GM18858 (cell line): ENCODE measurements around the gene FRMD4A.
"Not testable (repeated sequence)": the region's sequence is repeated elsewhere in the genome, so short reads cannot be mapped to it uniquely, and the experiment has no call there.

ENCODE experiments used
- ATAC-seq: cut with Tn5 transposase; IDR thresholded peaks from one replicate; pipeline ENCODE4 v1.9.1; 2021; ENCODE audit not compliant: unreplicated experiment

The FRMD4A gene

DNA sequence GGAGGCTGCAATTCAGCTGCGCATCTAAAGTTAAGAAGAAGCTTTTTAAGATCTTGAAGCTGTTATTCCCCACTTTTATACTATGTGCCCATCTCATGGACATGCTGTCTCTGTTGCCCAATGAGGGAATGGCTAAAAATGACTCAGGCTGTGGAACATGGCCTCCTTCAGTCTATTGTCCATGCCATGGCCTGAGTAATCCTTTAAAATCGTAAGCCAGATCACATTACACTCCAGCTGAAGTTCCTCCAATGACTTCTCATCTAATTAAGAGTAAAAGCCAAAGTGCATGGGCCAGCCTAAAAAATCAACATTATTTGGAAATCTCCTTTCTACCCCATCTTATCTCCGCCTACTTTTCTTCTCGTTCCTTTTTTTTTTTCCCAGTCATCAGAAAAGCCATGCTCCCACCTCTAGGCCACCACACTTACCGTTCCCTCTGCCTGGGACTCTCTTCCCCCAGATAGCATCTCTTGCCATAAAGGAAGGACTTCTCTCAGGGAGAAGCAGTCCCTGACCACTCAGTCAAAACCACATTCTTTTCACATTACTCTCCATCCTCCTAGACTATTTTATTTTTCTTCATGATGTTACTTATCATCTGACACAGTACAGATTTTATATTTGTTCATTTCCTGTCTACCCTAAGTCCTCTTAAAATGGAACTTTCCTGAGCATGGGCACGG, 406.5 kb downstream of the FRMD4A start:
- ATAC-seq = no peak

DNA sequence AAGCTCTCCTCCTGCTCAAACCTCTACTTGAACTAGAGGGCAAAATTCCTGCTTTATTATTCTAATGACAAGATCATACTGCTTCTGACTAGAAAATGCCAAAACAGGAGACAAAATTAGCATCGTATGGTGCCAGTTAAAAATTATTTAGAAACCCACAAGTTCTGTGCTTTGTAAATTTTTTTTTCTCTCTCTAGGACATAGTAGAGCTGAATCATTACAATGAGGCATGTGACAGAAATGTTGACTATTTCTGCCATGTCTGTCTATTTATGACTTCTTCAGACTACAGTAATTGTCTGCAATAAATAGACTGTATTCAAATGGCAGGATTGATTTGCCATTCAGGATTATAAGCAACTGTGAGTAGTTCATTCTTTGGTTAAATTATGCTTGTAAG, 408.1 kb downstream of the FRMD4A start:
- no peak for ATAC-seq

DNA sequence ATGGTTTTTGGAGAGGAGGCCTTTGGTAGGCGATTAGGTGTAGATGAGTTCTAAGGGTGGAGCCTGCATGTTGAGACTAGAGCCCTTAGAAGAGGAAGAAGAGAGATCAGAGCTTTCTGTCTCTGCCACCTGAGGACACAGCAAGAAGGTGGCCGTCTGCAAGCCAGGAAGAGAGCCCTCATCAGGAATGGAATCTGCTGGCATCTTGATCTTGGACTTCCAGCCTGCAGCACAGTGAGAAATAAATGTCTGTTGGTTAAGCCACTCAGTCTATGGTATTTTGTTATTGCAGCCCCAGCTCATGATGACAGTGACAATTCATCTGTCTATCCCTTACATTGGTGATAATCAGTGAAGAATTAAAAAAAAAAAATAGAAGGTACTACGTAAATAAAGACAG, 408.8 kb downstream of the FRMD4A start:
- ATAC-seq = no peak

DNA sequence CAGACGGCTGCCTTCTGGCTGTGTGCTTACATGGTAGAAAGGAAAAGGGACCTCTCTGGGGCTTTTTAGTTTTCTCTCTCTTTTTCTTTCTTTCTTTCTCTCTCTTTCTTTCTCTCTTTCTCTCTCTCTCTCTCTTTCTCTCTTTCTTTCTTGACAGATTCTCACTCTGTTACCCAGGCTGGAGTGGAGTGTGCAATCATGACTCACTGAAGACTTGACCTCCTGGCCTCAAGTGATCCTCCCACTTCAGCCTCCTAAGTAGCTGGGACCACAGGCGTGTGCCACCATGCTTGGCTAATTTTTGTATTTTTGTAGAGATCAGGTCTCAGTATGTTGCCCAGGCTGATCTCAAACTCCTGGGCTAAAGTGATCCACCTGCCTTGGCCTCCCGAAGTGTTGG, 409.6 kb downstream of the FRMD4A start:
- not testable (repeated sequence) for ATAC-seq

DNA sequence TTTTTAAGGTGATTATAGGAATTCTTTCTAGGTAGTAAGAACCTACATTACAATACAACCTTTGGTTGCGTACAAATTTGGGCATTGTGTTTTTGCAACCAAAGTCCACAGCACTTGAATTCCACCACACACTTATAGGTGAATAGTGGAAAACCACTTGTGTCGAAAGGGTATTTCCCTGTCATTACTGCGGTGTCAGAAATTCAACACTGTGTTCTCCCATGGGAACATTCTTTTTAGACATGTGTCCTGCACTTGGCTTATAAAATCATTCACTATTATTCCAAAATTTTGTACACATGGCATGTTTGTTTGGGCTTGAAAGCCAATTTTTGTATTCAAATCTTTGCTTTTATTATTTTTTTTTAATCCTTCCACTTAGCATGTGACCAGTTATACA, 410.3 kb downstream of the FRMD4A start:
- no peak for ATAC-seq

DNA sequence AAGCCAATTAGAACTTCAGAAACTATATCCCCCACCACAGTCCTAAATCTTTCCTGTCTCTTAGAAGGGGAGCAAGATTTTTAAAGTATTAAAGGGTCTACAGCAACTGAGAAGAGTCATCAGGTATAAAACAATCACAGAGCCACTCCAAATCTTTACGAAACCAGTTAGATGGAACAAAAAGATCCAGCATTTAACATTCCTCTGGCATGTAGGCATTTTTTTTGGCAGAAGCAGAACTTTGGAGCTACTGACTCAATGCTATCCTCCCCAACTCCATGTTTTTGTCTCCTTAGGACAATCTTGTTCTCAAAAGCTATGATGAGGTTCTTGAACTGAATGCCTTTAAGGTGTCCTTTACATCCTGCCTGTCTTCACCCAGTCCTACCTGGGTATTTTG, 410.7 kb downstream of the FRMD4A start:
- no peak for ATAC-seq

DNA sequence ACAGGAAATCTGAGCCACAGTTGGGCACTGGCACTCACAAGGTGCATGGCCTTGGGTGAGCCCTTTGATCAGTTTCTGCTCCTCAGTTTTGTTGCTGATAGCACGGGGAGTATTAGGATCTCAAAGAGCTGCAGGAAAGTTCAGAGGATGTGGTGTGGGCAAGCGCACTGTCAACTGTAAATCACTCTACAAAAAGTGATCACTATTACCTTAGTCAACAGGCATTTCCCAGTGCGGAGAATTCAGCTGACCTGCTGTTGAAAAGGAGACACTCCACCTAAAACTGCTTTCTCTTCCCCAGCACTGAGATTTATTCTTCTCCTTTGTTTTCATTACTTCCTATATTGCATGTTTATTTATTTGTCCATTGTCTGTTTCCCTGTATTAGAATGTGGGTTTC, 412.9 kb downstream of the FRMD4A start:
- ATAC-seq = no peak

DNA sequence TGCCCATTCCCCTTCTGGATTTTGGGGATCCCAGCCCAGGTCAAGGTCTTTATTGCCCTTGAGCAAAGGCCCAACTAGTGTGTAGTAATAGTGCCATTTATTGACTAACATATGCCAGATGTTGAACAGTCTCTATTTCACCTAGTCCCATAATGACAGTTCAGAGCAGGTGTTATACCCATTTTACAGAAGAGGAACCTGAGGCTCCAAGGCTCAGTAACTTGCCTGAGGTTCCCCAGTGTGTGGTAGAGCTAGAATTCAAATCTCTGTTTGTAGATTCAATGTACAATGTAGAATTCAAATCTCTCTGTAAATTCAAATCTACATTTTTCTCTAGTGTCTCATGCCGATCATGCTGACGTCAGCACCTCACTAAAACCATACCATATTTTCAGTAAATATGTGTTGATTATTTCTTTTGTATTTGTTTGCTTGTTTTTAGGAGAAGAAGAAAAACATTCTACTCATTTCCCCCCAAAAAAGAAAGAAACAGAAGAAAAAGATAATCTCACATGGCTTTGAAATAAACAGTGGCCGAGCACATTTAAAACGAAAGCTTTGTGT, 414.3 kb downstream of the FRMD4A start:
- ATAC-seq = no peak

DNA sequence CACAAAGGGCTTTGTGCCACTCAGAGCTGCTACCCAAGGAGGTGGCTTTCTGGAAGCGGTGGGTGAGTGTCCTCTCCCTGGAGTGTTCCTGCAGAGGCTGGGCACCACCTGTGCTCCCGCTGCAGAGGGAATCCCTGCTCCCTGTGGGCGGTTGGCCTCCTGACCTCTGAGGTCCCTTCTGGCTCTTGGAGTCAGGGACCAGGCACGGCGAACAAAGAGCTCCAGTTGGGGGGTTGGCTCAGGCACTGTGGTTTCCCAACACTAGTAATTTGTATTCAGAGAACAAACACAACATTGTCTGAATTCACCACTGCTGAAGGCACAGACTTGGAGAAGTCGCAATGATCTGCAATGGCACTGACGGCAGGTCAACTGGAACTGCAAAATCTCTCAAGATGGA, 415.0 kb downstream of the FRMD4A start:
- no peak for ATAC-seq

DNA sequence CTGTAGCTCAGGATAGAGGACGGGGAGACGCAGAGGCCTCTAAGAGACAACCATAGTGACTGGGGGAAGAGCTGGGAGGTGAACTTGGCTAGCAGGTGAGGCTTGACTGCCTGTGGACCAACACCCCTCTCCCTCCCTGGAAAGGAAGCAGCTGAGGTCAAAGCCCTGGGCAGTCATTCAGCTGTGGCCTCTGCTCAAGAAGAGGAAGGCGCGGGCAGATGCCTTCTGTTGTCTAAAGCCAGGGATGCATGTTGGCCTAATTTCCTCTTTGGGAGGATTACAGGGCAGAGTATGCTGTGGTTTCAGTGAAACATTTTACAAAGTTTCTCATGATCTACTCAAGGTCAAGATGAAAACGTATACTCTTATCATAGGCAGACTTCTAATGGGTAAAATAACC, 416.8 kb downstream of the FRMD4A start:
- ATAC-seq = no peak

DNA sequence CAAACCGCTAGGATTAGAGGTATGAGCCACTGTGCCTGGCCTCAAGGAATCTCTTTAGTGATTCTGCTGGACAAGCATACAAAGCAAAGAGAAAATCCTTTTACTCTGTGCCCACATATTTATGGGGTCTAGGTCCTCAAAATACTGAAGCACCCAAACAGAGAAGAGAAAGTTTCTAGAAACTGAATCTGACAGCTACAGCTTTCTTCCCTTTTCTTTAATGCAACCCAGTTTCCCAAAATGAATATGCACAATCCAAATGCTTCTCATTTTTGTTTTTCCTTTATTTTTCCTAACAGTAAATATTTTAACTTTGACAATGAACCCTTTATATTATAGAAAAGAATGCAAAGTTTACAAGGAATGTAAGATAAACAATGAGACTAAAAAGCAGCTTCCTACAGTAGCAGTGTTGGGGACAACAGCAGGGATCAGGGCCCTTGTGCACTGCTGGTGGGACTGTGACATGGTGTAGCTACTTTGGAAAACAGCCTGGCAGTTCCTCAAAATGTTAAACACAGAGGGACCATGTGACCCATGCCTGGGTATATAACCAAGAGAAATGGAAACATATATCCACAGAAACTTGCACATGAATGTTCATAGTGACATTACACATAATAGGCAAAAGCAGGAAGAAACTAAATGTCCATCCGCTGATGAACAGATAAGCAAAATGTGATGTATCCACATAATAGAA, 418.8 kb downstream of the FRMD4A start:
- ATAC-seq = no peak

DNA sequence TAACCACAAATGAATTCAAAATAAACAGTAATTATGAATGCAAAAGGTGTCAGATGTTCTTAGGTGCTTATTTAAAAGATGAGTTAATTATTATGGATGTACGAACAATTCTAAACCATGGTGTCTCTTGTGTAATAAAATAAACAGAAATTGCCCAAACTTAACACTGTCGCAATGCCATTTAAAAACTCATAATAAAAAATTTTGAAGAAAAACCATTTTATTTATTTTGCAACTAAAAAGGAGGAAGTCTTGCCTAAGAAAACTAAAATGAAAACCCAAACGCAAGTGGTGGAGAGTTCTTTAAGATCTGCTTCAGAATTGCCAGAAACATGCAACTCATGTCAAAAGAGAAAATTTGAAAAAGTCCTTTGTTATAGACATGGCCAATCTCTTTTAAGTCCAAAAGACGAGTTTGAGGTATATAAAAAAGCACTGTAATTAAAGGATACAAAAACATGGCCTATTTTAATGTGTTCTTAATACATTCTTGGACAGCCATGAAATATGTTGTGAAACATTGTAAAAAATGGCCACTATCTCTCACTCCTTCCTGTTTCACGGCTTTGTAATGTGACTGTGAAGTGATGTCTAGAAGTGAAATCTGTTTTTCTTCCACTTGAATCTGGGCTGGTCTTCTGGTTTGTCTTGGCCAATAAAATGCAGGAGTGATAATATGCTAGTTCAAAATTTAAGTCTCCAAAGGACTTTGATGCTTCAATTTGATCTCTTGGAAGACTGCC, 421.0 kb downstream of the FRMD4A start:
- no peak for ATAC-seq

DNA sequence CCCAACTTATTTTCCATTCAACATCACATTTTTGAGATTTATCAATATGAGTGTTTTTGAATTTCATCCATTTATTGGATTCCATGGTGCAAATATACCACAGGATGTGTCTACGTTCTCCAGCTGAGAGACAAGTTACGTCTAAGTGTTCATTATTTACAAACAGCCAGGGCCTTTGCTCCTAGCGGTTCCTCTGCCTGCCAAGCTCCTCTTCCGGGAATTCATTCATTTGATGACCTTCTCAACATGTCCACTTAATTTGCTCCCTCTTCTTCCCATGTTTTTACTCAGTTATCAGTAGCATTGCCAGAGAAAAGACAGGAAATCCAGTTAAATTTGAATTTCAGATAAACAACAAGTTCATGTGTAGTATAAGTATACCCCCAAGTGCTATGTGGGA, 422.2 kb downstream of the FRMD4A start:
- no peak for ATAC-seq

DNA sequence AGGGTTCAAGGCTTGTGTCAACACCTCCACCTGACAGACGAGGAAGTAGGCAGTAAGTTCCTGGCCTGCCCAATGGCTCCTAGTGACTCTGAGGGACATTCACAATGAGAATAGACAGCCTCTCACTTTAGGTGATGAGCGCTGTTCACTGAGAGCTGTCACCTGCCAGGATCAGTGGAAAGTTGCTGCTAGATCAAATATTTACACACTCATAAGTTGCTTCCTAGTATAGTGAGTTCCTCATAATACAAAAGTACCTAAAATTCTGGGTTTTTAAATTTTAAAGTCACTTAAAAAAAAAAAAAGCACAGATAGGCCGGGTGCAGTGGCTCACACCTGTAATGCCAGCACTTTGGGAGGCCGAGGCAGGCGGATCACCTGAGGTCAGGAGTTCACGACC, 423.2 kb downstream of the FRMD4A start:
- no peak for ATAC-seq

DNA sequence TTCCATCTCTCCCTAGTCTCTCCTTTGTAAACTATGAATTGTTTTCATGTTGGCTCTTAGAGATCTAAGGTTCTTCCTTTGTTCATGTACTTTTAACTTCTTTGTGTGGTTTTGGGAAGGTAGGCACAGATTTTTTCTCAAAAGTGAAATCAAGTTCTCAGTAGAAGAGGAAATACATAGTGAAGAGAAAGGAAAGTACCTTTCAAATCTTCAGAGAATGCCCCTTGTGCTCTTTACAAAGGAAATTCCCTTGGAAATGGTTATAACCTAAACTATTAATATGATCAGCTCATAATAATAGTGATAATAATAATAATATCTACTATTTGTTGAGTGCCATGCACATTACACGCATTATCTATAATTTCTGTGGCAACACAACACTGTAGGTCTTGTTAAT, 425.4 kb downstream of the FRMD4A start:
- no peak for ATAC-seq

DNA sequence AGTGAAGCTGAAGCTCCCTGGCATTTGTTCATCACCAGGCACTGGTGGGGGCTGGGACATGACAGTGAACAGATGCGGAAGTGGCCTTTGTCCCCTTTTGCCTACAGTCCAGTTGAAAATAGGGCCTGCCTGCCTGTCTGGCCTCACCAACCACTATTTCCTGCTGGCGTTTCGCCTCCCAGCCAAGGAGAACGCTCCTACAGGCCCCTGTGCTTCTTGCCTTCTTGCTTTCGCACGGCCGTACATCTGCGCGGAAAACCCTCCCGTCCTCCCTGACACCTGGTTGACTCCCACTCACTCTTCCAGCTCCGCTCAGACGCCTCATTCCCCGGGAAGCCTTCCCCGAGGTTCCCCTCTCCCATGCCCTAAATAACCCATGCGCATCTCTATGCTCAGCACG, 426.7 kb downstream of the FRMD4A start:
- ATAC-seq = no peak

DNA sequence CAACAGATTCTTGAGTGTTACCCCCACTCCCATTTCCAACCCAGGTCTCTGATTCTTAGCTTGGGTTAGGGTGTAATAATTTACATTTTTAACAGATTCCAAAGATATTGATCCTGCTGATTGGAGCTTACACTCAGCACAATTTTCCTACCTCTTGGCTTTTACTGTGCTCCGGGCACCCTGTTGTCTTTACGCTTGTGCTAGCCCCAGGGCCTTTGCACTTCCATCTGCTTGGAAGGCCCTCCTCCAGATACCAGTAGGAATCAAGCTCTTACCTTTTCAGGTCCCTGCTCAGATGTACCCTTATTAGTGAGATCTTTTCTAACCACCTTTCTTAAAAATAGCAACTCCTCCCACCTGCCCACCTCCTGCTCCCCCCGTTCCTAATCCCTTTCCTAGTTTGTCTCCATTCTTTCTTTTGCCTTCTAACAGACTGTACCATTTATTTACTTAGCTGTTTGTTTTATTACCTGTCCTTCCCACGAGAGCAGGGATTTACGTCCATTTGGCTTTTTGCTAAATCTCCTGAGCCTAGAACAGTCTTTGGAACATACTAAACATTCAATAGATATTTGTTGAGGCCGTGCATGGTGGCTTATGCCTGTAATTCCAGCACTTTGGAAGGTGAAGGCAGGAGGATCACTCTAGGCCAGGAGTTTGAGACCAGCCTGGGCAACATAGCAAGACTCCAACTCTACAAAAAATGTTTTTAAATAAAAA, 427.7 kb downstream of the FRMD4A start:
- no peak for ATAC-seq

DNA sequence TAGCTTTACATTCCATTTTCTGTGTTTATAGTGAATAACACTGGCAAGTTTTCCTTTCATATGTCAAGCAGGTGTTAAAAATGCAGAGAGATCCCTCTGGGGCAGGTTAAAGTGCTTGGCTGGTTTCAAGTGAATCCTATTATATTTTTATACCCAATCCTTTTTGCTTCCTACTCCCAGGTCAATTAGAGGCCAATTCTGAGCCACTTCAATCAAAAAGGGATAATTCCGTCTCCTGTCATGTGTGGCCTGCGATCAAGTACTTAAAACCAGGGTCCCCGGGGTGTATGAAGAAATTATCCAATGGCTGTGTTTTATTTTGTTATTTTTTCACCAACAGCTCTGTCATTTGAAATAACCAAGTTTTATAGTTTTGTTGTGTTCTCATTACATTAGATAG, 430.8 kb downstream of the FRMD4A start:
- ATAC-seq = no peak

DNA sequence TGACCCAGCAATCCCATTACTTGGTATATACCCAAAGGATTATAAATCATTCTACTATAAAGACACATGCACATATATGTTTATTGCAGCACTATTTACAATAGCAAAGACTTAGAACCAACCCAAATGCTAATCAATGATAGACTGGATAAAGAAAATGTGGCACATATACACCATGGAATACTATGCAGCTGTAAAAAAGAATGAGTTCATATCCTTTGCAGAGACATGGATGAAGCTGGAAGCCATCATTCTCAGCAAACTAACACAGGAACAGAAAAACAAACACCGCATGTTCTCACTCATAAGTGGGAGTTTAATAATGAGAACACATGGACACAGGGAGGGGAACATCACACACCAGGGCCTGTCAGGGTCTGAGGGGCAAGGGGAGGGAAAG, 434.6 kb downstream of the FRMD4A start:
- ATAC-seq = not testable (repeated sequence)

DNA sequence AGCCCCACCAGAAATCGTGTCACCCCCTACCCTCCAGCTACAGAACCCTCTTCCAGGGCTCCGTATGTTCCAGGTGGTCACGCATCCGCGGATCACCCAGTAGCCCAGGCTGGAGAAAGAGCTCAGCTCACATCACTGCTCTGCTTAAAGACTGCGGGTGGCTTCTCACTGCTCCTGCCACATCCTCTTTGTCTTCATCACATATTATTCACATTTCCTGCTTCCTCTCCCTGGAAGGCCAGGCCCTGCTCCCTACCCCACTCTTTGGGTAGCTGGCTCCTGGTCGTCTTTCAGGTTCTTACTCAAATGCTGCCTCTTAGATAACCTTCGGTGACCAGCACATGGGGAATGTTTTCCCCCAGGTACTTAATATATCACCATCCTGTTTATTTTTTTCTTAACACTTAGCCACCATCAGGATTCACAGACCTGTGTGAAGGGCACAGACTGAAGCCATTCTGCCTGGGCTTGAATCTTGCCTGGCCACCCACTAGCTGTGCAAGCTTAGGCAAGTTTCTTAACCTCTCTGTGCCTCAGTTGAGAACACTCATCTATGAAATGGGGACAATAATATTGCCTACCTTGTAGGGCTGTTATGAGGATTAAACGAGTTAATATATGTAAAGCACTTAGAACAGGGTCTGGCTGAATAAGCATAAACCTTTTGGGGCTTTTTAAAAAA, 436.2 kb downstream of the FRMD4A start:
- no peak for ATAC-seq

DNA sequence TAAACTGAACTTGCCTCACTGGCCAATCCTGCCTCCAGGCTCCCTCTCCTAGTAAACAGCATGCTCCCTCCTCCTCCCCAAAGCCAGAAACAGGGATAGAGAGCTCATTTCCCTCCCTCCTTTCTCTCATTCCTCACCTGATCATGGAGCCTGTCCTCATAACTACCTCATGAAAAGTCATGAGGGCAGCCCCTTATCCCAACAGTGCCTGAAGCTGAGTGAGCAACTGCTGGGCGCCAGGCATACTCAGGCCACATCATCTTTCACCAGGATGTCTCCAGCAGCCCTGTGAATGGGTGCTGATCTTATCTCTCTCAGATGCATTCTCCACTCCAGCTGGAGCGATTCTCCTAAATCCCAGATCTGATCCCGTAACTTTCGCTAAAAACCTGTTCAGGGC, 436.8 kb downstream of the FRMD4A start:
- ATAC-seq = no peak
